Esophagus muscularis mucosa (tissue), 2 donors: Measurements from ENCODE around the gene TMEM121.

Source experiments
- POLR2A ChIP-seq: fragments of 450-650 bp; IDR thresholded peaks from one replicate; pipeline ENCODE4 v1.6.1; 2017; ENCODE audit warnings: antibody characterized with exemption, moderate library complexity, mild to moderate bottlenecking, low read depth
- POLR2AphosphoS5 ChIP-seq, 2 donors: sonication (generic); formaldehyde crosslinking; IDR thresholded peaks; one replicate each; pipeline ENCODE4 v1.6.1; 2017; ENCODE audit warnings: antibody characterized with exemption in 2 of 2

DNA sequence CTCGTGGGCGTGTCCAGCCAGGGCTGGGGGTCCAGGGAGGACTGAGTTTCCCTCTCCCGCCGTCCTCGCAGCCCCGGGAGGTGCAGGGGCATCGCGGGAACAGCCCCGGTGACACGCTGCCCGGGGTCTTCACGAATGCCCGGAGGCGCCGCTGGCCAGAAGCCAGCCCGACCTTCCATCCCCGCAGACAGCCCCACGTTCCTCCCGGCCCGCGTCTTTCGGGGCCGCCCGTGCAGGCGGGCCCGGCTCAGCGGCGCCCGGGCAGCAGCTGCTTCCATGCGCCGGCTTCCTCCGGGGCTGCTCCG, 36.2 kb upstream of the TMEM121 start:
- TF ChIP-seq POLR2AphosphoS5 (IDR thresholded peaks at IDR 0.05) (no peak), POLR2A (no peak)
